Tongue (tissue), 2 donors: ENCODE measurements around the gene HP. TPM values are rescaled to one million over a fixed set of nuclear protein-coding genes. Genes with fewer than 3 reads are reported as not detected.
"Not testable (repeated sequence)": the region's sequence is repeated elsewhere in the genome, so short reads cannot be mapped to it uniquely, and the experiment has no call there.

ENCODE experiments used
- DNase-seq: peaks from one replicate; pipeline ENCODE4 v3.0.0-alpha.2; 2015
- total RNA-seq: library from RNA; depleted of rRNA; stranded (reverse); fragments of >200 nt; gene quantifications from one replicate; pipeline ENCODE4 v1.2.3, GENCODE V29; 2014

HP gene
- 2.4 TPM for total RNA-seq

GRCh38 chr16:72054254-72054847 is at the start of gene HP:
Gene HP, plus strand, starts transcription at chr16:72054505. Its CDS starts 148 bp downstream, at chr16:72054653.
- DNase-seq, result not testable (repeated sequence)

GRCh38 chr16:72008065-72008423 is 46.3 kb upstream of the HP start:
- DNase-seq, result not testable (repeated sequence)

- peak; percentile 99 for DNase-seq
These were observed 45.7 kb upstream of the HP start, which contains the start of gene DHODH for GRCh38 chr16:72008424-72009216. Gene DHODH, plus strand, starts transcription at chr16:72008744. Its CDS starts 21 bp downstream, at chr16:72008765.

- no peak for DNase-seq
These were observed 44.5 kb upstream of the HP start for GRCh38 chr16:72009779-72010178.

- DNase-seq, result no peak
These were observed 41.7 kb upstream of the HP start for GRCh38 chr16:72012607-72013006.

GRCh38 chr16:72013389-72013788 is 40.9 kb upstream of the HP start:
- no peak for DNase-seq

- DNase-seq, result no peak
These were observed 40.3 kb upstream of the HP start for GRCh38 chr16:72013888-72014581.

- DNase-seq, result no peak
These were observed 39.6 kb upstream of the HP start for GRCh38 chr16:72014675-72015074.

- no peak for DNase-seq
These were observed 39.2 kb upstream of the HP start for GRCh38 chr16:72015124-72015523.

GRCh38 chr16:72018470-72018869 is 35.8 kb upstream of the HP start:
- no peak for DNase-seq

GRCh38 chr16:72021043-72021442 is 33.3 kb upstream of the HP start:
- no peak for DNase-seq

GRCh38 chr16:72022127-72022526 is 32.2 kb upstream of the HP start:
- DNase-seq, result no peak

GRCh38 chr16:72023962-72024361 is 30.3 kb upstream of the HP start:
- DNase-seq, result no peak

GRCh38 chr16:72024862-72025382 is 29.4 kb upstream of the HP start:
- no peak for DNase-seq

- no peak for DNase-seq
These were observed 28.7 kb upstream of the HP start for GRCh38 chr16:72025404-72026114.

GRCh38 chr16:72027669-72028378 is 26.5 kb upstream of the HP start:
- no peak for DNase-seq

- no peak for DNase-seq
These were observed 24.6 kb upstream of the HP start for GRCh38 chr16:72029567-72030271.

GRCh38 chr16:72033437-72033836 is 20.9 kb upstream of the HP start:
- no peak for DNase-seq

GRCh38 chr16:72036098-72036497 is 18.2 kb upstream of the HP start:
- no peak for DNase-seq

- peak; percentile 44 for DNase-seq
These were observed 12.1 kb upstream of the HP start for GRCh38 chr16:72042157-72042660.

GRCh38 chr16:72043058-72043457 is 11.2 kb upstream of the HP start:
- no peak for DNase-seq
